K562 (cell line): ENCODE measurements around the gene ARHGAP12. TPM values are rescaled to one million over a fixed set of nuclear protein-coding genes. Genes with fewer than 3 reads are reported as not detected.

Experiments
- ATAC-seq: fragments of 200-7000 bp; cut with Tn5 transposase; 3 replicates; pipeline ENCODE4 v1.9.1; 2020; ENCODE audit warnings: moderate library complexity
- BruUV-seq: library from RNA; stranded (reverse); fragments of 400-500 nt; replicated peaks from 2 replicates; lab custom pipeline; 2021; lab: Mats Ljungman, UMichigan
- CTCF ChIA-PET: fragments of 300-600 bp; formaldehyde crosslinking; extraction: SDS; loops from one replicate; lab custom pipeline; 2021; ENCODE audit warnings: low intra/inter-chr PET ratio; lab: Yijun Ruan, JAX
- POLR2A ChIA-PET: fragments of 300-600, 350-650 bp; sonication (Branson Sonifier 250); formaldehyde crosslinking; extraction: SDS; loops from one replicate; lab custom pipeline; 2021; ENCODE audit warnings: antibody characterized with exemption, inconsistent platforms; lab: Yijun Ruan, JAX
- DNase-seq, 4 experiments: peaks; one replicate each; pipeline versions ENCODE4 v3.0.0 to v3.0.0-alpha.2; 2011 to 2018; ENCODE audit warnings: low spot score in 3 of 4, mixed read lengths in 3 of 4; ENCODE audit errors: extremely low read depth in 1 of 4
- FAIRE-seq: peaks from 2 replicates; lab custom pipeline; 2011; peaks lifted over from hg19 to GRCh38; lab: Jason Lieb, UNC
- H2AFZ ChIP-seq: 2 replicates; pipeline ENCODE4 v1.6.0; 2011; ENCODE audit warnings: low read depth, low read length, control low read depth, inconsistent platforms
- H3K27ac ChIP-seq: fragments of 200-600 bp; 3 replicates; pipeline ENCODE4 v1.8.0; 2011; ENCODE audit warnings: low read depth, mild to moderate bottlenecking, control low read depth, inconsistent platforms, low read length, moderate library complexity, mixed read lengths; ENCODE audit errors: extremely low read depth
- H3K27me3 ChIP-seq, 2 experiments: fragments of 300-600 bp in 1 of 2; 2 replicates in 1 of 2; 3 replicates in 1 of 2; pipeline versions ENCODE4 v1.6.0 to v1.8.0; 2011; ENCODE audit warnings: inconsistent platforms in 2 of 2, low read length in 2 of 2, mild to moderate bottlenecking in 1 of 2, mixed read lengths in 1 of 2, moderate library complexity in 1 of 2; ENCODE audit not compliant: control insufficient read depth in 2 of 2, insufficient read depth in 2 of 2
- H3K36me3 ChIP-seq: fragments of 300-600 bp; 3 replicates; pipeline ENCODE4 v1.8.0; 2011; ENCODE audit warnings: mild to moderate bottlenecking, low read length, inconsistent platforms; ENCODE audit not compliant: control insufficient read depth, insufficient read depth
- H3K4me1 ChIP-seq, 2 experiments: fragments of 200-600 bp in 1 of 2; replicated peaks in 1 of 2; 2 replicates in 1 of 2; 3 replicates in 1 of 2; pipeline versions ENCODE4 v1.5.1 to v1.8.0; 2011; ENCODE audit warnings: inconsistent platforms in 2 of 2, low read length in 2 of 2, mild to moderate bottlenecking in 1 of 2, mixed read lengths in 1 of 2, moderate library complexity in 1 of 2; ENCODE audit not compliant: control insufficient read depth in 2 of 2, insufficient read depth in 2 of 2
- H3K4me2 ChIP-seq: 2 replicates; pipeline ENCODE4 v1.6.1; 2011; ENCODE audit warnings: low read length, control low read depth, inconsistent platforms, mixed read lengths; ENCODE audit not compliant: insufficient read depth
- H3K4me3 ChIP-seq: fragments of 200-600 bp; sonication (generic), shearing (Covaris generic); 2 replicates; pipeline ENCODE4 v1.5.1; 2016; ENCODE audit warnings: control low read depth, inconsistent platforms
- H3K79me2 ChIP-seq: fragments of 200-600 bp; 3 replicates; pipeline ENCODE4 v1.8.0; 2011; ENCODE audit warnings: low read length, inconsistent platforms; ENCODE audit not compliant: control insufficient read depth, insufficient read depth
- H3K9ac ChIP-seq, 2 experiments: 2 replicates each; pipeline versions ENCODE4 v1.6.0 to v1.6.1; 2011; ENCODE audit warnings: low read depth in 2 of 2, low read length in 2 of 2, control low read depth in 1 of 2, inconsistent platforms in 1 of 2, mild to moderate bottlenecking in 1 of 2, mixed read lengths in 1 of 2; ENCODE audit not compliant: insufficient read depth in 1 of 2
- H3K9me1 ChIP-seq: one replicate; pipeline ENCODE4 v1.6.0; 2011; ENCODE audit warnings: inconsistent platforms, mild to moderate bottlenecking, low read length, moderate library complexity; ENCODE audit not compliant: control insufficient read depth, insufficient read depth
- H3K9me3 ChIP-seq: replicated peaks from 2 replicates; pipeline ENCODE4 v1.5.1; 2011; ENCODE audit warnings: low read depth, low read length, inconsistent platforms; ENCODE audit not compliant: control insufficient read depth, insufficient read depth
- H4K20me1 ChIP-seq: replicated peaks from 2 replicates; pipeline ENCODE4 v1.6.1; 2011; ENCODE audit warnings: low read length, inconsistent platforms, mixed read lengths; ENCODE audit not compliant: control insufficient read depth, insufficient read depth
- ADNP ChIP-seq: fragments of 200-800 bp; sonication (Bioruptor generic); IDR thresholded peaks from 2 replicates; pipeline ENCODE4 v1.6.1; 2016; ENCODE audit warnings: missing genetic modification characterization, missing compliant biosample characterization
- BRD9 ChIP-seq: fragments of 450-650 bp; IDR thresholded peaks from 2 replicates; pipeline ENCODE4 v1.6.1; 2018; ENCODE audit warnings: low read depth; ENCODE audit not compliant: partially characterized antibody
- FOXK2 ChIP-seq, 2 experiments: fragments of 450-650 bp; IDR thresholded peaks in 1 of 2; conservative IDR thresholded peaks in 1 of 2; 2 replicates each; pipeline ENCODE4 v1.6.1; 2016; ENCODE audit warnings: low read depth in 2 of 2, mild to moderate bottlenecking in 1 of 2
- MCM7 ChIP-seq, 2 experiments: fragments of 450-650 bp; IDR thresholded peaks; 2 replicates each; pipeline ENCODE4 v1.6.1; 2016 to 2018
- NBN ChIP-seq: fragments of 450-650 bp; IDR thresholded peaks from 2 replicates; pipeline ENCODE4 v1.6.1; 2016; ENCODE audit warnings: low read depth, mild to moderate bottlenecking
- NFE2 ChIP-seq: IDR thresholded peaks from 2 replicates; pipeline ENCODE4 v1.6.1; 2014; ENCODE audit warnings: antibody characterized with exemption, low read depth
- POLR2A ChIP-seq: fragments of 450-650 bp; conservative IDR thresholded peaks from 2 replicates; pipeline ENCODE4 v1.6.1; 2016
- POLR2H ChIP-seq: IDR thresholded peaks from 2 replicates; pipeline ENCODE4 v1.6.1; 2016; ENCODE audit warnings: missing genetic modification characterization, low read depth, mild to moderate bottlenecking, control low read depth, missing compliant biosample characterization, moderate library complexity
- ZNF785 ChIP-seq: fragments of 250-450 bp; sonication (Bioruptor Pico); IDR thresholded peaks from 2 replicates; pipeline ENCODE4 v1.4.0; 2020; ENCODE audit warnings: mild to moderate bottlenecking
- in situ Hi-C: fragments of 300-500 bp; cut with MboI; formaldehyde crosslinking; loops from 4 replicates; pipeline ENCODE4 v1.15.0; 2018; ENCODE audit warnings: inconsistent platforms, mixed read lengths
- intact Hi-C: fragments of 100-400 bp; cut with micrococcal nuclease; formaldehyde crosslinking; loops from 2 replicates; pipeline ENCODE4 v1.14.2; 2022
- polyA plus RNA-seq, 8 experiments: library from polyadenylated mRNA; depleted of rRNA in 4 of 8; stranded (reverse) in 5 of 8; unstranded in 3 of 8; fragments of >200 nt; fragmentation: Nextera tagmentation in 2 of 8; fragmentation: Illumina TruSeq in 1 of 8; extraction: Ambion mirVana in 2 of 8; extraction: Trizol in 1 of 8; gene quantifications; 2 replicates each; pipeline versions ENCODE4 v1.2.1 to v1.2.3, GENCODE V29; 2011 to 2014; ENCODE audit warnings: inconsistent platforms in 1 of 8, missing spikeins in 1 of 8
- total RNA-seq, 7 experiments: library from RNA; depleted of rRNA in 6 of 7; stranded (reverse); fragments of >200 nt in 6 of 7; fragmentation: Illumina TruSeq in 2 of 7; extraction: Trizol in 2 of 7; gene quantifications; 2 replicates each; pipeline versions ENCODE4 v1.2.1 to v1.2.3, GENCODE V29; 2011 to 2021; ENCODE audit warnings: low replicate concordance in 1 of 7
- TF ChIP-seq, protein P1 (sequence below): sonication (generic); formaldehyde crosslinking; IDR thresholded peaks from 2 replicates; pipeline ENCODE4 v1.8.1; 2023; ENCODE audit warnings: mild to moderate bottlenecking, missing genetic modification reagents

ARHGAP12 gene
- total and polyA plus RNA-seq, 9 of the 15 experiments (the other 6 are each of a cell fraction or from before 2014, with no cell fraction given) = 4.4 to 18.7 (median 10.1) TPM

- no peak overlapping the region for H3K4me3 ChIP-seq
- CTCF ChIA-PET = no interaction called here
- no peaks in the 10 kb centered on the region for H3K27me3 ChIP-seq
- no peak overlapping the region for H3K27ac ChIP-seq
- no peaks in the 10 kb centered on the region for H3K36me3 ChIP-seq
- no peaks in the 10 kb centered on the region for H3K9me1 ChIP-seq
- FAIRE-seq (no peak), DNase-seq (no peak), ATAC-seq (no peak; the same call in 2 of the 3 replicates)
- intact Hi-C loops (no loop called here), in situ Hi-C loops (no loop called here)
- POLR2A ChIA-PET = no interaction called here
- H3K4me1 ChIP-seq = no peaks in the 10 kb centered on the region
- BruUV-seq = no TSS peak
- H3K4me2 ChIP-seq = no peak overlapping the region
- TF ChIP-seq, protein P1, sequence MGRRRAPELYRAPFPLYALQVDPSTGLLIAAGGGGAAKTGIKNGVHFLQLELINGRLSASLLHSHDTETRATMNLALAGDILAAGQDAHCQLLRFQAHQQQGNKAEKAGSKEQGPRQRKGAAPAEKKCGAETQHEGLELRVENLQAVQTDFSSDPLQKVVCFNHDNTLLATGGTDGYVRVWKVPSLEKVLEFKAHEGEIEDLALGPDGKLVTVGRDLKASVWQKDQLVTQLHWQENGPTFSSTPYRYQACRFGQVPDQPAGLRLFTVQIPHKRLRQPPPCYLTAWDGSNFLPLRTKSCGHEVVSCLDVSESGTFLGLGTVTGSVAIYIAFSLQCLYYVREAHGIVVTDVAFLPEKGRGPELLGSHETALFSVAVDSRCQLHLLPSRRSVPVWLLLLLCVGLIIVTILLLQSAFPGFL = no peak
- TF ChIP-seq ZNF785 (CRISPR knock-in tag) (no peak), MCM7 (IDR thresholded peaks at IDR 0.05) (no peak), POLR2A (no peak), ADNP (tag) (no peak), FOXK2 (conservative IDR thresholded peaks at IDR 0.05 in 1 of 2, IDR thresholded peaks at IDR 0.05 in 1 of 2; ENCODE audit: low read depth in 2 of 2) (no peak), BRD9 (no peak), NFE2 (no peak), POLR2H (tag) (no peak), NBN (no peak)
- H3K9me3 ChIP-seq = no peaks in the 10 kb centered on the region
- H2AFZ ChIP-seq = no peak overlapping the region
- H3K9ac ChIP-seq = no peak overlapping the region
- H4K20me1 ChIP-seq = no peaks in the 10 kb centered on the region
- no peaks in the 10 kb centered on the region for H3K79me2 ChIP-seq
Measured at GRCh38 chr10:31847515-31847914, 81.1 kb downstream of the ARHGAP12 start.
